Stomach smooth muscle (tissue), 2 donors: ENCODE results near the gene ASCL5.

ENCODE experiments used
- H3K27ac ChIP-seq: one replicate; pipeline ENCODE4 v1.7.0; 2013; ENCODE audit warnings: mild to moderate bottlenecking, low read length, inconsistent platforms
- H3K27me3 ChIP-seq, 2 donors: one replicate each; pipeline ENCODE4 v1.7.0; 2013; ENCODE audit warnings: low read length in 2 of 2; ENCODE audit not compliant: insufficient read depth in 2 of 2, control insufficient read depth in 1 of 2
- H3K36me3 ChIP-seq, 2 donors: one replicate each; pipeline ENCODE4 v1.7.0; 2013; ENCODE audit warnings: low read length in 2 of 2; ENCODE audit not compliant: control insufficient read depth in 2 of 2, insufficient read depth in 2 of 2
- H3K4me1 ChIP-seq: one replicate; pipeline ENCODE4 v1.7.0; 2013; ENCODE audit warnings: low read length; ENCODE audit not compliant: control insufficient read depth, insufficient read depth
- H3K4me3 ChIP-seq, 2 donors: one replicate each; pipeline ENCODE4 v1.7.0; 2013; ENCODE audit warnings: low read length in 2 of 2
- H3K9ac ChIP-seq, 2 donors: one replicate each; pipeline ENCODE4 v1.7.0; 2013; ENCODE audit warnings: low read length in 2 of 2, mild to moderate bottlenecking in 1 of 2
- H3K9me3 ChIP-seq, 2 donors: one replicate each; pipeline ENCODE4 v1.7.0; 2013; ENCODE audit warnings: low read length in 2 of 2; ENCODE audit not compliant: control insufficient read depth in 2 of 2
- donor health status: healthy.
- donor health status: Pancreatic carcinoma.

ASCL5 gene

GRCh38 chr1:201109651-201110050 lies 17.3 kb downstream of the ASCL5 start:
- Histone ChIP-seq H3K36me3 (no peaks in the 10 kb centered on the region), H3K9me3 (no peaks in the 10 kb centered on the region), H3K4me3 (no peak overlapping the region), H3K27ac (no peak overlapping the region), H3K4me1 (peaks cover 5% of the 10 kb centered on the region), H3K9ac (no peak overlapping the region), H3K27me3 (peaks cover 0 to 3% of the 10 kb centered on the region in 2 donors)

DNA sequence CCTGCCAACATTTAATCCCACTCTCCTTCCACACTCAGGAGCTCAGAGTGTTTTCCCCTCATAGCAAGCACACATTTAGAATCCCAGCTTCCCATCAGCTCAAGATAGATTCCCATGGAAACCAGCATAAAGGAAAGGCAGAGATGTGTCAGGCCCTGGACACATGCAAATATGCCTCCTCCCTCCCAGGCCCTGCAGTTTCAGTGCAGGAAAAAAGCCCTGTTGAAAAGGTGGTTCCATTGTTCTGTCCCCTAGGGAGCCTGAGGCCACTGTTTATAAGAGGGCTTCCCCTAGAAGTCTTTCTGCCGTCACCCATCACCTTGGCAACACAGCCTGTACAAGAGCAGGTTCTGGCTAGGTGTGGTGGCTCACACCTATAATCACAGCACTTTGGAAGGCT lies 18.4 kb downstream of the ASCL5 start:
- H3K27ac ChIP-seq = no peak overlapping the region
- no peak overlapping the region for H3K4me3 ChIP-seq
- peaks cover 0 to 3% of the 10 kb centered on the region in 2 donors for H3K27me3 ChIP-seq
- no peaks in the 10 kb centered on the region for H3K36me3 ChIP-seq
- H3K9me3 ChIP-seq = no peaks in the 10 kb centered on the region
- no peak overlapping the region for H3K9ac ChIP-seq
- H3K4me1 ChIP-seq = peaks cover 4% of the 10 kb centered on the region

DNA sequence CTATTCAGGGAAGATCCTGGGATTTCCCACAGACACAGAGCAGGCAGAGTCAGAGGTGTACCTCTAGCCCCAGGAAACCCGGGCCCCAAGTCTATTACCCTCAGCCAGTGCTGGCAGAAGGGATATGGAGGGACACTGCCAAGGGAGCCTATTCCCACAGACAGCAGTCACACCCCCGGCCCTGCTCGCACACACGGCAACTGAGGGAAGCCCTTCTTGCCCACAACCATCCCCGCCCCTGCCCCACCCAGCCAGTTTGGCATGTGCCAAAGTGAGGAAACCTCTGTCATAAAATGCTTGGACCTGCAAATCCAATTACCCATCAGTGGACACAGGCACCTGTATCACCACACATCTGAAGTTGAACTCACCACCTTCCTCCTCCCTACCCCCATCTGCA lies 21.3 kb downstream of the ASCL5 start:
- Histone ChIP-seq H3K4me3 (no peak overlapping the region), H3K27ac (no peak overlapping the region), H3K4me1 (peaks cover 4% of the 10 kb centered on the region), H3K9me3 (no peaks in the 10 kb centered on the region), H3K36me3 (no peaks in the 10 kb centered on the region), H3K9ac (no peak overlapping the region), H3K27me3 (no peaks in the 10 kb centered on the region)

DNA sequence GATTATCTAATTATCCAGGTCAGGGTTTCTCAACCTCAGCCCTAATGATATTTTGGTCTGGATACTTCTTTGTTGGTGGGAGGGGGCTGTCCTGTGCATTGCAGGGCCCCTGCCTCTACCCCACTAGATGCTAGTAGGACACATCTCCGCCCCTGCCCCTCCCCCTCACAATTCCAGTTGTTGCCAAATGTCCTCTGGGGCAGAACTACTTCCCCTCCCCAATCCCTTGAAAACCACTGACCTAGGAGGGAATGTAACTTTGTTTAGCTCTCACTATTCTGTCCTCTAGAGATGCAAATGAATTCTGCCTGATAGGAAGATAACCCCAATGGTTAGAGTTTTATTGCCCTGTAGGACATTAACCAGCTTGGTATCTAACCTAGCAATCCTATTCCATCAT lies 22.8 kb downstream of the ASCL5 start:
- Histone ChIP-seq H3K27ac (no peak overlapping the region), H3K9me3 (no peaks in the 10 kb centered on the region), H3K9ac (no peak overlapping the region), H3K36me3 (no peaks in the 10 kb centered on the region), H3K4me1 (peaks cover 4% of the 10 kb centered on the region), H3K4me3 (no peak overlapping the region), H3K27me3 (no peaks in the 10 kb centered on the region)

GRCh38 chr1:201103666-201104065 lies 23.3 kb downstream of the ASCL5 start:
- no peaks in the 10 kb centered on the region for H3K27me3 ChIP-seq
- no peak overlapping the region for H3K9ac ChIP-seq
- no peak overlapping the region for H3K27ac ChIP-seq
- no peaks in the 10 kb centered on the region for H3K36me3 ChIP-seq
- no peaks in the 10 kb centered on the region for H3K9me3 ChIP-seq
- H3K4me3 ChIP-seq = no peak overlapping the region
- H3K4me1 ChIP-seq = peaks cover 4% of the 10 kb centered on the region

DNA sequence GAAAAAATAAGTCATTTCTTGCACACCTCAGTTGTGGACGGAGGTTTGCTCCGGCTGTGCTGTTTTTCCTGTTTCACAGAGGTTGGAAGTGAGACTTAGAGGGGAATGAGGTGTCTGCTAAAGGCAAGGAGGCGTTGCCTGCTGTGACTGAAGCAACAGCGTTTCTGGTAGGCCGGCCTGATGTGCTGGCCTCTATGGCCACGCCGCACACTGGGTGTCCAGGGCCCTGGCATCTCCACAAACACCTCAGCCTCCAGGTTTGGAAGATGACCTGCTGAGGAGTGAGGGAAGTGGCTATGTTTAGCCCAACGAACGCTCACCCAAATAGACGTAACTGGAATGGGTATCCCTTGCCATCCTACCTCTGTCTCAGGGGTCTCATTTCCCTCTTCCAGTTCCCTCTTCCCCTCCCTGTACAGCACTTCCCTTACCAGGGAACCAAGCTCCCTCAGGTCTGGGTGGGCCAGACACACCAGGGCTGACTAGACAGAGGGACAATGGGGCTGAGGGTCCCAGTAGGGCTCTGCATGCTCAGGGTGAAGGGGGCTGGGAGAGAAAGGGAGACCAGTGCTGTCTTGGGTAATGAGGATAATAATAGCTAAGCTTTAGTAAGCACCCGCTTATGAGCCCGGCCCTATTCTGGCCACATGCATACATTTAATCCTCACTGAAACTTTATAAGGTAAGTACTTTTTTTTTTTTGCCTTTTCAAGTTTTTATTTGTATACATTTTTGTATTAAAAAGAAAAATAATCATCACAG lies 26.6 kb downstream of the ASCL5 start:
- H3K4me3 ChIP-seq = no peak overlapping the region
- H3K36me3 ChIP-seq = no peaks in the 10 kb centered on the region
- peaks cover 4% of the 10 kb centered on the region for H3K4me1 ChIP-seq
- no peak overlapping the region for H3K27ac ChIP-seq
- no peaks in the 10 kb centered on the region for H3K9me3 ChIP-seq
- H3K9ac ChIP-seq = no peak overlapping the region
- peaks cover 0 to 3% of the 10 kb centered on the region in 2 donors for H3K27me3 ChIP-seq

GRCh38 chr1:201098992-201099677 lies 27.8 kb downstream of the ASCL5 start:
- no peak overlapping the region for H3K4me3 ChIP-seq
- no peak overlapping the region for H3K9ac ChIP-seq
- H3K36me3 ChIP-seq = no peaks in the 10 kb centered on the region
- H3K9me3 ChIP-seq = no peaks in the 10 kb centered on the region
- peaks cover 3% of the 10 kb centered on the region for H3K4me1 ChIP-seq
- H3K27me3 ChIP-seq = peaks cover 0 to 3% of the 10 kb centered on the region in 2 donors
- no peak overlapping the region for H3K27ac ChIP-seq

GRCh38 chr1:201096977-201097856 lies 29.8 kb downstream of the ASCL5 start:
- H3K27me3 ChIP-seq = peaks cover 0 to 3% of the 10 kb centered on the region in 2 donors
- H3K4me3 ChIP-seq = no peak overlapping the region
- H3K4me1 ChIP-seq = no peaks in the 10 kb centered on the region
- no peak overlapping the region for H3K27ac ChIP-seq
- no peaks in the 10 kb centered on the region for H3K9me3 ChIP-seq
- H3K9ac ChIP-seq = no peak overlapping the region
- H3K36me3 ChIP-seq = no peaks in the 10 kb centered on the region

GRCh38 chr1:201096041-201096461 lies 30.9 kb downstream of the ASCL5 start:
- Histone ChIP-seq H3K27me3 (peaks cover 0 to 3% of the 10 kb centered on the region in 2 donors), H3K4me1 (peaks cover 2% of the 10 kb centered on the region), H3K27ac (no peak overlapping the region), H3K4me3 (no peak overlapping the region), H3K9ac (no peak overlapping the region), H3K36me3 (no peaks in the 10 kb centered on the region), H3K9me3 (no peaks in the 10 kb centered on the region)

GRCh38 chr1:201095581-201095980 lies 31.4 kb downstream of the ASCL5 start:
- Histone ChIP-seq H3K9me3 (no peaks in the 10 kb centered on the region), H3K4me1 (peaks cover 3% of the 10 kb centered on the region), H3K27me3 (peaks cover 0 to 3% of the 10 kb centered on the region in 2 donors), H3K27ac (no peak overlapping the region), H3K9ac (no peak overlapping the region), H3K36me3 (no peaks in the 10 kb centered on the region), H3K4me3 (no peak overlapping the region)
